NB4 (cell line): ENCODE results near the gene CACNA1D.
A peak's percentile ranks its signal among the peaks of the same experiment; 100 is the strongest.

Source experiments
- DNase-seq: peaks from one replicate; pipeline ENCODE4 v3.0.0; 2010; ENCODE audit warnings: low read depth
- H3K4me3 ChIP-seq: one replicate; pipeline ENCODE4 v1.5.1; 2011; ENCODE audit warnings: mild to moderate bottlenecking, low read depth, low read length, moderate library complexity
- CTCF ChIP-seq: IDR thresholded peaks from one replicate; pipeline ENCODE4 v1.5.1; 2012; ENCODE audit warnings: low read depth, low read length
- MAX ChIP-seq: IDR thresholded peaks from 2 replicates; pipeline ENCODE4 v1.6.1; 2011; ENCODE audit warnings: low read depth, low read length
- MYC ChIP-seq: IDR thresholded peaks from 2 replicates; pipeline ENCODE4 v1.6.1; 2011; ENCODE audit warnings: low read depth, low read length
- POLR2A ChIP-seq: IDR thresholded peaks from 2 replicates; pipeline ENCODE4 v1.6.1; 2011; ENCODE audit warnings: mild to moderate bottlenecking; ENCODE audit not compliant: insufficient read length; ENCODE audit errors: extremely low read depth

Gene CACNA1D

GRCh38 chr3:53675022-53675697 lies 180.7 kb downstream of the CACNA1D start:
- TF ChIP-seq MAX = no peak
- TF ChIP-seq POLR2A = no peak
- no peak for TF ChIP-seq MYC
- no peak for TF ChIP-seq CTCF
- DNase-seq = no peak
- no peak overlapping the region for H3K4me3 ChIP-seq

- TF ChIP-seq CTCF = no peak
- no peak for TF ChIP-seq MYC
- DNase-seq = no peak
- no peak overlapping the region for H3K4me3 ChIP-seq
Measured at GRCh38 chr3:53675942-53676341, 181.5 kb downstream of the CACNA1D start.

GRCh38 chr3:53677413-53677812 lies 183.0 kb downstream of the CACNA1D start:
- no peak overlapping the region for H3K4me3 ChIP-seq
- peak; percentile 20 for DNase-seq
- no peak for TF ChIP-seq MAX
- peak; percentile 7 for TF ChIP-seq CTCF

DNA sequence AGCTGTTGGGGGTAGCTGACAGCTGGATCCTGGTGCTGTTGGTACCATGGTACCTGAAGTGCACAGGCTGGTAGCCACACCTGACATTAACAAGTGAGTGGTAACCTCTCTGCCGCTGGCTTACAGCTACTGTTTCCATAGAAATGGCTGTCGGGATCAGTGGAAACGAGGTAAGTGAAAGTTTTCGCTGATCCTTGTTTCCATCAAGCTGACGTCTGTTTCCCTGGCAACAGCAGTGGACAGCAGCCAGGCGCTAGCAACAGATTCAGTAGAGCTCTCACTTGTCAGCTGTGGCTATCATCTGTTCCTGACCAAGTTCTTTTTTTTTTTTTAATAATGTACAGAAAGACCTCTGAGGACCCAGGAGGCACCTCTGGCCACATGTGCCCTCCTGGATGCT lies 185.6 kb downstream of the CACNA1D start:
- H3K4me3 ChIP-seq = no peak overlapping the region
- TF ChIP-seq MAX = no peak
- no peak for TF ChIP-seq CTCF
- TF ChIP-seq POLR2A = no peak
- TF ChIP-seq MYC = no peak
- DNase-seq = no peak

- no peak for TF ChIP-seq POLR2A
- TF ChIP-seq MAX = no peak
- TF ChIP-seq MYC = no peak
- no peak for TF ChIP-seq CTCF
- no peak overlapping the region for H3K4me3 ChIP-seq
- DNase-seq = no peak
Measured at GRCh38 chr3:53682807-53683206, 188.4 kb downstream of the CACNA1D start.

- TF ChIP-seq MYC = no peak
- TF ChIP-seq CTCF = no peak
- TF ChIP-seq MAX = no peak
- no peak for TF ChIP-seq POLR2A
Measured at GRCh38 chr3:53688066-53688465, 193.7 kb downstream of the CACNA1D start.

More at GRCh38 chr3:53688066-53688465, 193.7 kb downstream of the CACNA1D start:
- no peak for DNase-seq
- H3K4me3 ChIP-seq = no peak overlapping the region
